Adrenal gland (tissue), 5 donors: ENCODE measurements around the gene METTL2B.
"Not testable (repeated sequence)": the region's sequence is repeated elsewhere in the genome, so short reads cannot be mapped to it uniquely, and the experiment has no call there.

ENCODE experiments used
- POLR2A ChIP-seq, 2 donors: fragments of 450-650 bp; IDR thresholded peaks; one replicate each; pipeline ENCODE4 v1.6.1; 2017; ENCODE audit warnings: antibody characterized with exemption in 2 of 2, mild to moderate bottlenecking in 2 of 2, moderate library complexity in 1 of 2
- TF ChIP-seq, protein P1 (sequence below), 6 experiments: fragments of 450-650 bp in 4 of 6; fragments of 200-600 bp in 2 of 6; sonication (generic) in 1 of 6; IDR thresholded peaks; 1 replicate in 5 of 6; 2 replicates in 1 of 6; pipeline versions ENCODE4 v1.5.1 to v1.8.0; 2016 to 2021; ENCODE audit warnings: antibody characterized with exemption in 6 of 6, mild to moderate bottlenecking in 2 of 6, moderate library complexity in 1 of 6
- donor health status: DM: no; HTN: no; CAD: no.

DNA sequence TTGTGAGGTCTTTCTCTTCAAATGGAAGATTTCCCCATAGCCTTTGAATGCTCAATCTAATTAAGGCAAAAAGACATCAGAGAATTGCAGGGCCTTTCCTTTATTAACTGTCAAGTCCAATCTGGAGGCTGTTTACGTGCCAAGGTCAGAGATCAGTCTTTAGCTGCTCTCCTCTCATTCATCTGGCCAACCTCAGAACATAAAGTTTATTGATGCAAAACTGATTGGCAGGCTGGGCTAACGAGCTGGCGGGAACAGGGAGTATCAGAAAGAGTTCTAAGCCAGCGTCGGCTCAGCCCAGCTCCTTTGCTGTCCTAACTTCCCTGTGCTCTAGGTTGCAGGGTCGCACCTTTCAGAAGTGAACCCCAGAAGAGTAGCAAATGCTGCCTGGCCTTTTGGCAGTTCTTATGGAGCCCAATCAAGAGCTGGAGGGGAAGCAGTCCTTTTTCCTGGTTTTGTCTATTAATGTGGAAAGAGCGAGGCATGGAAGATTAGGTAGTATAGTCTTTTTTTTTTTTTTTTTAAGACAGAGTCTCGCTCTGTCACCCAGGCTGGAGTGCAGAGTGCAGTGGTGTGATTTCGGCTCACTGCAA is 47.5 kb downstream of the METTL2B start:
- TF ChIP-seq, protein P1, sequence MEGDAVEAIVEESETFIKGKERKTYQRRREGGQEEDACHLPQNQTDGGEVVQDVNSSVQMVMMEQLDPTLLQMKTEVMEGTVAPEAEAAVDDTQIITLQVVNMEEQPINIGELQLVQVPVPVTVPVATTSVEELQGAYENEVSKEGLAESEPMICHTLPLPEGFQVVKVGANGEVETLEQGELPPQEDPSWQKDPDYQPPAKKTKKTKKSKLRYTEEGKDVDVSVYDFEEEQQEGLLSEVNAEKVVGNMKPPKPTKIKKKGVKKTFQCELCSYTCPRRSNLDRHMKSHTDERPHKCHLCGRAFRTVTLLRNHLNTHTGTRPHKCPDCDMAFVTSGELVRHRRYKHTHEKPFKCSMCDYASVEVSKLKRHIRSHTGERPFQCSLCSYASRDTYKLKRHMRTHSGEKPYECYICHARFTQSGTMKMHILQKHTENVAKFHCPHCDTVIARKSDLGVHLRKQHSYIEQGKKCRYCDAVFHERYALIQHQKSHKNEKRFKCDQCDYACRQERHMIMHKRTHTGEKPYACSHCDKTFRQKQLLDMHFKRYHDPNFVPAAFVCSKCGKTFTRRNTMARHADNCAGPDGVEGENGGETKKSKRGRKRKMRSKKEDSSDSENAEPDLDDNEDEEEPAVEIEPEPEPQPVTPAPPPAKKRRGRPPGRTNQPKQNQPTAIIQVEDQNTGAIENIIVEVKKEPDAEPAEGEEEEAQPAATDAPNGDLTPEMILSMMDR (IDR thresholded peaks at IDR 0.05) = not testable (repeated sequence)
- not testable (repeated sequence) for TF ChIP-seq POLR2A (IDR thresholded peaks at IDR 0.05)
